Measurements from ENCODE around the gene ABCB6. TPM values are rescaled to one million over a fixed set of nuclear protein-coding genes. Genes with fewer than 3 reads are reported as not detected.

The ABCB6 gene
- total RNA-seq (2014; rRNA removed; shearing (Covaris generic)), result 4.0 and 6.4 TPM in 2 replicates
- total RNA-seq (2022), result 8.4 and 10.2 TPM in 2 replicates
- Bru-seq, nascent RNA, result percentile 44 among the genes with signal in this experiment
- BruChase-seq, experiment 1, labeled RNA remaining after a 6-hour chase, result percentile 60 among the genes with signal in this experiment
- BruChase-seq, experiment 2, labeled RNA remaining after a 2-hour chase, result percentile 71 among the genes with signal in this experiment
- long read RNA-seq, partial matches to known transcripts, result 0 of 8 reads
- long read RNA-seq, other reads (novel, unspliced or antisense), result 6 of 8 reads

- H3K27ac ChIP-seq (ENCODE audit: low read depth, low read length, poor library complexity, severe bottlenecking), result no peak within 1 kb of the TSS
- no peak within 1 kb of the TSS for H3K4me3 ChIP-seq (ENCODE audit: low read depth, low read length, poor library complexity, severe bottlenecking)
- no peak within 1 kb of the TSS for H2AFZ ChIP-seq (ENCODE audit: low read length)
- POLR2A ChIA-PET, result no interaction called here
- intact Hi-C loops (cut with micrococcal nuclease; ENCODE audit: unreplicated experiment), result no loop called here
- no peaks in the 10 kb centered on the region for H3K9me2 ChIP-seq (ENCODE audit: insufficient read depth, low read length)
- H4K20me1 ChIP-seq (ENCODE audit: insufficient read depth, low read length), result no peaks in the 10 kb centered on the region
- H3K79me2 ChIP-seq (ENCODE audit: insufficient read depth, low read depth, low read length), result no peaks in the 10 kb centered on the region
- peaks cover 10% of the 10 kb centered on the region for H3K4me1 ChIP-seq (ENCODE audit: insufficient read depth, low read length, poor library complexity, severe bottlenecking)
- peak within 1 kb of the TSS; percentile 56; the same call in 1 of the 2 replicates for H3K4me2 ChIP-seq (ENCODE audit: low read length)
- no peak for TF ChIP-seq CTCF (conservative IDR thresholded peaks at IDR 0.05; ENCODE audit: low read length)
- no peak for TF ChIP-seq EZH2phosphoT487 (IDR thresholded peaks at IDR 0.05; ENCODE audit: borderline replicate concordance, low read depth, low read length)
- CTCF ChIA-PET (ENCODE audit: unreplicated experiment), result interaction anchor here (0.5 kb wide), 1 partner anchor 11 kb away, joined by 5 read pairs; the partner anchor contains the start of genes ANKZF1 and ATG9A
- peaks cover 45% of the 10 kb centered on the region for H3K36me3 ChIP-seq (ENCODE audit: insufficient read depth, low read length)
- no peak for DNase-seq (ENCODE audit: low spot score)
- no peaks in the 10 kb centered on the region for H3K9me3 ChIP-seq (ENCODE audit: low read length)
- BruUV-seq (replicated peaks), result TSS peak; percentile 49
These were observed at the start of gene ABCB6 for GRCh38 chr2:219218732-219219701. ABCB6 (minus strand) TSS chr2:219218958; CDS start chr2:219218673, 285 bp downstream.

GRCh38 chr2:219268294-219268693 lies 49.5 kb upstream of the ABCB6 start:
- Histone ChIP-seq H3K4me1 (ENCODE audit: insufficient read depth, low read length, poor library complexity, severe bottlenecking) (no peaks in the 10 kb centered on the region), H2AFZ (ENCODE audit: low read length) (no peak overlapping the region), H3K79me2 (ENCODE audit: insufficient read depth, low read depth, low read length) (no peaks in the 10 kb centered on the region), H3K9me3 (ENCODE audit: low read length) (no peaks in the 10 kb centered on the region), H3K4me3 (ENCODE audit: low read depth, low read length, poor library complexity, severe bottlenecking) (no peak overlapping the region), H3K36me3 (ENCODE audit: insufficient read depth, low read length) (no peaks in the 10 kb centered on the region), H3K27ac (ENCODE audit: low read depth, low read length, poor library complexity, severe bottlenecking) (no peak overlapping the region), H3K4me2 (ENCODE audit: low read length) (no peak overlapping the region), H4K20me1 (ENCODE audit: insufficient read depth, low read length) (no peaks in the 10 kb centered on the region), H3K9me2 (ENCODE audit: insufficient read depth, low read length) (no peaks in the 10 kb centered on the region)
- no peak for DNase-seq (ENCODE audit: low spot score)
- POLR2A ChIA-PET, result interaction anchor here (0.7 to 1.8 kb wide), 3 partner anchors 13 to 857 kb away, joined by 3 to 8 read pairs (median 4); no protein-coding TSS in a partner anchor
- BruUV-seq (replicated peaks), result no TSS peak
- CTCF ChIA-PET (ENCODE audit: unreplicated experiment), result no interaction called here
- no peak for TF ChIP-seq EZH2phosphoT487 (IDR thresholded peaks at IDR 0.05; ENCODE audit: borderline replicate concordance, low read depth, low read length)
- TF ChIP-seq CTCF (conservative IDR thresholded peaks at IDR 0.05; ENCODE audit: low read length), result no peak
- intact Hi-C loops (cut with micrococcal nuclease; ENCODE audit: unreplicated experiment), result no loop called here

Measured in OCI-LY7 (cell line).